ENCODE measurements around the gene RTEL1. TPM values are rescaled to one million over a fixed set of nuclear protein-coding genes. Genes with fewer than 3 reads are reported as not detected.

Gene RTEL1
- polyA plus RNA-seq, 3 donors, result 1.0 to 15.5 (median 4.8) TPM

GRCh38 chr20:63742381-63743024 is 84.4 kb downstream of the RTEL1 start:
- DNase-seq, result no peak
- WGBS (ENCODE audit: insufficient coverage), result 97% methylated on average over 27 of the region's 37 CpGs

More at GRCh38 chr20:63742381-63743024, 84.4 kb downstream of the RTEL1 start:
- Histone ChIP-seq H3K4me2 (replicated peaks; ENCODE audit: extremely low read depth, low read length, poor library complexity, severe bottlenecking) (no peak overlapping the region), H3K27me3 (ENCODE audit: control insufficient read depth in 2 of 2, insufficient read depth in 2 of 2, low read length in 2 of 2) (peaks cover 2 to 9% of the 10 kb centered on the region in 2 donors), H3K9ac (ENCODE audit: insufficient read depth, low read length, poor library complexity, severe bottlenecking) (no peak overlapping the region), H2AFZ (ENCODE audit: insufficient read depth, low read depth, low read length, poor library complexity, severe bottlenecking) (no peak overlapping the region), H3K9me3 (replicated peaks in 1 of 2; ENCODE audit: control insufficient read depth in 1 of 2, insufficient read depth in 1 of 2, low read length in 2 of 2) (no peaks in the 10 kb centered on the region), H3K4me3 (replicated peaks in 1 of 3; ENCODE audit: low read depth in 2 of 3, low read length in 3 of 3) (no peak overlapping the region), H3K36me3 (replicated peaks in 1 of 2; ENCODE audit: control insufficient read depth in 1 of 2, insufficient read depth in 2 of 2, low read length in 2 of 2) (peaks cover 0 to 9% of the 10 kb centered on the region in 2 donors), H3K79me2 (ENCODE audit: insufficient read depth, low read length) (peaks cover 7% of the 10 kb centered on the region), H3K27ac (ENCODE audit: low read depth in 1 of 2, low read length in 2 of 2) (no peak overlapping the region), H4K20me1 (ENCODE audit: insufficient read depth, low read length) (peaks cover 19% of the 10 kb centered on the region), H3K4me1 (ENCODE audit: control insufficient read depth in 1 of 2, insufficient read depth in 2 of 2, low read length in 2 of 2) (peaks cover 26 to 34% of the 10 kb centered on the region in 2 donors)
- Mint-ChIP-seq H3K9me3 (no peaks in the 10 kb centered on the region), H3K27me3 (ENCODE audit: low read depth in 3 of 3) (peaks cover under 1 to 14% (median 8%) of the 10 kb centered on the region in 3 donors), H3K36me3 (peaks cover 2 to 8% of the 10 kb centered on the region in 2 donors), H3K4me1 (peaks cover 7% of the 10 kb centered on the region), H3K27ac (no peak overlapping the region), H3K4me3 (no peak overlapping the region)
- intact Hi-C loops (cut with micrococcal nuclease), result loop anchor here in 1 of 2 donors (5.0 kb wide), 2 partner anchors 85 to 120 kb away; partner anchors contain the start of genes ABHD16B and RTEL1
- no peak for TF ChIP-seq CTCF (IDR thresholded peaks at IDR 0.05)
